GM18867 (cell line): ENCODE results near the gene SIN3B.

Experiments used
- ATAC-seq: cut with Tn5 transposase; IDR thresholded peaks from one replicate; pipeline ENCODE4 v1.9.1; 2021; ENCODE audit warnings: mild to moderate bottlenecking, moderate library complexity; ENCODE audit not compliant: unreplicated experiment

Gene SIN3B

DNA sequence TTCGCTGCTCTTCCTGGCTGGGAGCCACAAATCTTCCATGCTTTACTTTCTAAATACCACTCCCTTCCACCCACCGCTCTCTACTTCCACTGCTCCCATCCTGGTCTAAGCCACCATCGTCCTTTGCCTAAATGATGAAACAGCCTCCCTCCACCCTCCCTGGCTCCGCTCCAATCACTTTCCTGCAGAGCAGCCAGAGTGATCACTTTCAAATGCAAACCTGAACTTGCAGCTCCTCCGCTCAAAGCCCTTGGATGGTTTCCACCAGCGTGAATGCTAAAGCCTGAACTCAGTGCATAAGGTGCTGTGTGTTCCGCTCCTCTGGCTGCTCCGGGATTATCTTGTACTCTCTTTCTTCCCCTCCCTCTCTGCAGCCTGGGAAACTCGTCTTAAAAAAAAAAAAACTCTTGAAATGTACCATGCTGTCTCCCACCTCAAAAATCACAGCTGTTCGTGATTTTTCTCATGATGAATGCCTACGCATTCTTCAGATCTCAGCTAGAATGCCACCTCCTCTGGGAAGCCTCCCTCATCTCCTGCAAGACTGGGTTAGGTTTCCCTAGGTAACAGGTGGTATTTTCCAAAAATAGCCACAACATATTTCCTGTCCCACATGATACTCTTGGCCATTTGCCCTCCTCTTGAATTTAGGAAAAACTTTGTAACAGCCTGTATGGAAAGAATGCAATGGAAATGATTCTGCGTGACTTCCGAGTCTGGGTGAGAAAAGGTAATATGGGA, 3.7 kb upstream of the SIN3B start:
- ATAC-seq = no peak

DNA sequence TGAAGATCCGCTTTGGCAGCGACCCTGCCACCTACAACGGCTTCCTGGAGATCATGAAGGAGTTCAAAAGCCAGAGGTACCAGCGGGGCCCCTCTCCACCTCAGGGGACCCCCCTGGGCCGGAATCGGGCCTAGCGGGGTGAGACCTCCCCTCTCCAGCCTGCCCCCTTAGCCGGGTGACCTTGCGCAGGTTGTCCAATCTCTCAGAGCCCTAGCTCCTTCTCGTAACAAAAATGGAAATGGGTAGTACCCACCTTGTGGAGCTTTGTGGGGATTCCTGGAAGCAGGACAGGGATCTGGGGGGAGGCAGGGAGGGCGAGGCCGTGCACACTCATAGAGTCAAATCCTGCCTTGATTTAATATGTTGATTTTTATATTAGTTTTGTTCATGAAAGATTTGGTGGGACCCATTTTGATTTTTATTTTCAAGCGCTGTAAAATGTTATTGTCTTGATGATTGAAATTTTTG, 658 bp downstream of the SIN3B start:
- ATAC-seq = no peak

DNA sequence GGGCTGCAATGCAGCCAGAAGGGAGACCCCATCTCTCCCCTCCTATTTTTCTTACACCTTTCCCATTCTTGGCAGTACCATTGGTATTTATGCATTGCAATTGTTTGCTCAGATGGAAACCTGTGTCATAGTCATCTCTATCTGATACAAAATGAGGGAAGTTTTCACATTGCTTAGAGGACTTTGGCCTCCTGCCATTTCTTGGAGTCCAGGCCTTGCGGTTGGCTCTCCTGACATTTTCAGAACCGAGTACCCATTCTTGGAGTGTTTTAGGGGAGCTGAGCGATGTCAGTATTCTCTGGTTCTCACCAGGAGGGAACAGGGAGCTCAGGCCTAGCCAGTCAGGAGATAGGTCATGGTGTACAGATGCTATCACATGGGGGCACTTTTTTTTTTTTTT, 1.5 kb downstream of the SIN3B start:
- ATAC-seq = no peak

DNA sequence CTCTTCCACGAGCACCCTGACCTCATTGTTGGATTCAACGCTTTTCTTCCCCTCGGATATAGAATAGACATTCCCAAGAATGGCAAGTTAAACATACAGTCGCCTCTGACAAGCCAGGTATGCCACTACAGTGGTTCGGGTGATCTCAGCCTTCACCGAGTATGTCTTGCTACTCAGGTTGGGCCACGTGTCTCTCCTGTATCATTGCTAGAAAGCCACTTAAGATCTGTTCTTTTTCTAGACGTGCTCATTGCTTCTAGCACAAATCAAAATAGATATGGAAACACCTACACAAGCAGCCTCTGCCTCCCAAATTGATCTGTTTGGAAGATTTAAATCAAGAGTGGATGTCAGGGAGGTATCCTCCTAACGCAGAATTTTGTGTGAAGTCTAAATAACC, 2.3 kb downstream of the SIN3B start:
- no peak for ATAC-seq

DNA sequence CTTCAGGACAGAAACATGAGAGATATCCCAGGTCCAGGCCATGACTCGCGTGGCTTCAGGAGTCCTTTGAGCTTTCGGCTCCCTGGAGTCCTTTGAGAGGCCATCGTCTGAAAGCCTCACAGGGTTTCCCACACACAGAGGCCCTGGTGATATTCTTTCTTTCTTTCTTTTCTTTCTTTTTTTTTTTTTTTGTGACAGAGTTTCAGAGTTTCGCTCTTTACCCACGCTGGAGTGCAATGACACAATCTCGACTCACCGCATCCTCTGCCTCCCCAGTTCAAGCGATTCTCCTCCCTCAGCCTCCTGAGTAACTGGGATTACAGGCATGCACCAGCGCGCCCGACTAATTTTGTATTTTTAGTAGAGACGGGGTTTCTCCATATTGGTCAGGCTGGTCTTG, 5.5 kb downstream of the SIN3B start:
- no peak for ATAC-seq

DNA sequence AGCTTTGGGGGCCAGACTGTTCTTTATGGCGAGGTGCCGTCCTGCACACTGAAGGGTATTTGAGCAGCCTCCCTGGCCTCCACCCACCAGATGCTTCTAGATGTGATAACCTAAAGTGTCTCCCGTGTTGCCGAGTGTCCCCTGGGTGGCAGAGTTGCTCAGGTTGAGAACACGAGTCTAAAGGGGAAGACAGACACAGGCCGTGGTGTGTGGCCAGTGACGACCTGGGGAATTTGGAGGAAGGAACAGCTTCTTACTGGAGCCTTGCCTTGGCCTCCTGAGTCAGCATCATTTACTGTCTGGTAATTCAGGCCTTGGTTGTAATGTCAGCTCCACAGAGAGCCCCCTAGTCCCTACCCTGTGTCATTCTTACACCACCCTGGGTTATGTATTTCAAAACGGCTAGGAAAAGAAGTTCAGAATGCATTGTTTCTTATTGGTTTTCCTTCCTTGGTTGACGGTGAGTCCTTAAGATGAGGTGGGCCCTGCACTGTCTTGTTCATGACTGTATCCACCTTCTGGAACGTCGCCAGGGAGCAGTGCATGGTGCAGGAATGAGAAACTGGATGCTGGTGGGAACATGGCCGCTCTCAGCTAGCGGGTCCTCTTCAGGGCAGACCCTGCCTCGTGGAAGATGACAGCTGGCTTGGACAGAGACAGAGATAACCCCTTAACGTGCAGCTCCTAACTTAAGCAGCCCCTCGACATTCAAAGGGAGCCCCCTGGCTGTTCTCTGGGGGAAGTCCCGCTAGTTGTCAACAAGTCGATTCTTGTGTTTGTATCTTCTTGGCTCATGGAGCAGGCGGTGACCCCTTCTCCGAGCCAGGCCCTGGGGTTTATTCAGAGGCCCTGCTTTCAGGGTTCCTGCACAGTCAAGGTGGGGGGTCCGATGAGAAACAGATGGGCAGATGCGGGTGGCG, 7.2 kb downstream of the SIN3B start:
- ATAC-seq = no peak

DNA sequence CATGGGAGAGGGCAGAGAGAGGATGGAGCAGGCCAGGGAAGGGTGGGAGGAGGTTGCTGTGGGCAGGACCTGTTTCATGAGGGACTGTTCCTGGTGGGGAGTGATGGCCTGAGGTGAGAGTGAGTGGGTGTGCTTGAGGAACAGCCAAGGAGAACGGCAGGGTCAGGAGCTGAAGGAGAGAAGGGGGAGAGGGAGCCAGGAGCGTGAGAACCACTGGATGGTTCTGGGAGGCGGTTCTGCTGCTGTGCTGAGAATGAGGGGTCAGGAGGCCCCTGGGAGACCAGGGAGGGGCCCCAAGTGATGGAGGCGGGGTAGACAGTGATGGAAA, 7.8 kb downstream of the SIN3B start:
- ATAC-seq = no peak

DNA sequence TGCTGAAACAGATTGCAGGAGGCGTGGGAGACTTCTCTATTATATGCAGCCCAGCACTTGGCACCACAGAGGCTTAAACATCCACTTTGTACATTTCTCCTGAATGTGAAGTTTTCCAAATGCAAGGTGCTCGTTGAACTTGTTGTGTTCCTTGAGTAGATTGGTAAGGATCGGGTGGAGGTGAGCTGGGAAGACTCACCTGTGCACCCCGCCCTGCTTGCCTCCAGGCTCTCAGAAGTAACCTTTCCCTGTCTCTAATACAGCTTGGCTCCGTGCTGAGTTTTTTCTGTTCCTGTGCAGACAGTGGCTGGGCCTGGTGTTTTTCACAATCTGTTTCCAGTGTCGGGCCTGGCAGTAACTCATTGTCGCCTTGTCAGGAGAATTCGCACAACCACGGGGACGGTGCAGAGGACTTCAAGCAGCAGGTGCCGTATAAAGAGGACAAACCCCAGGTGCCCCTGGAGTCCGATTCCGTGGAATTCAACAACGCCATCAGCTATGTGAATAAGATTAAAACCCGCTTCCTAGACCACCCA, 12.3 kb downstream of the SIN3B start:
- no peak for ATAC-seq

DNA sequence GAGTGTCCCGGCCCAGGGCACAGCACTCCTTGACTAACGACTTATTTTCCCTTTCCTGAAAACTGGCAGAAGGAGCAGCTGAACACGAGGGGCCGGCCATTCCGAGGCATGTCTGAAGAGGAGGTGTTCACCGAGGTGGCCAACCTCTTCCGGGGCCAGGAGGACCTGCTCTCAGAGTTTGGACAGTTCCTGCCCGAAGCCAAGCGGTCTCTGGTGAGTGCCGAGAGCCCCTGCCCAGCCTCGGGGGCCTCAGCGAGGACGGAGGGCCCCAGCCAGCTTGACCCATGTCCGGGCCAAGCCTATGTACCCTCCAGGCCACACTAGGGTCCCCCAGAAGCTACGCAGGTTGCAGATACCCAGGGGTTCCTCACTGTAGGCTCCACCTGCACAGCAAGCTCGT, 17.7 kb downstream of the SIN3B start:
- no peak for ATAC-seq

DNA sequence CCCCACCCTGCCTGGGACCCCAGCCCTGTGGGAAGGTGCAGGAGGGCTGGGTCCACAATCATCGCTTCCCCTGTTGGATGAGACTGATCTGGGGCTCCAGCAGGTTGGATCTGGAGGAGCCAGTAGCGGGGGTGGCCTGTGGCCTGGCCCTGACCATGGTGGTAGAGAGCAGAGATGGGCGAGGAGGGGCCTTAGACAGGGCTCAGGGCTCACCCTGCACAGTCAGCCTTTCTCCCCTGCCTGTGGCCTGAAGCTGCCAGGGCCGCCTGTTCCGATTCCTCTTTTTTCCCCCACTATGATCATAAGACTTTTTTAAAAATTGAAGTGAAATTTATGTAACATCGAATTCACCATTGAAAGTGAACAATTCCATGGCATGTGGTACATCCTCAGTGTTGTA, 18.2 kb downstream of the SIN3B start:
- no peak for ATAC-seq

DNA sequence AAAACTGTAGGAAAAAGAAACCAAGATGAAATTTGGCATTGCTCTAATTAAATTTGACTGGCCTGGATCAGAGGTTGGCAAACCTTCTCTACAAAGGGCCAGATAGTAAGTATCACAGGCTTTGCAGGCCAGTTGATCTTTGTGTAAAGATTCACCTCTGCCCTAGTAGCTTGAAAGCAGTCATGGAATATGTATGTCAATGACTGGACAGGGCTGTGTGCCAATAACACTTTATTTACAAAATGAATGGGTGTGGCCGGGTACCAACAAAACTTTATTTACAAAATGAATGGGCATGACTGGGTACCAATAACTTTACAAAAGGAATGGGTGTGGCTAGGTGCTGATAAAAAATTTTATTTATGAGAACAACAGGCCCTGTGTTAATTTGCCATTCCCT, 20.0 kb downstream of the SIN3B start:
- no peak for ATAC-seq

DNA sequence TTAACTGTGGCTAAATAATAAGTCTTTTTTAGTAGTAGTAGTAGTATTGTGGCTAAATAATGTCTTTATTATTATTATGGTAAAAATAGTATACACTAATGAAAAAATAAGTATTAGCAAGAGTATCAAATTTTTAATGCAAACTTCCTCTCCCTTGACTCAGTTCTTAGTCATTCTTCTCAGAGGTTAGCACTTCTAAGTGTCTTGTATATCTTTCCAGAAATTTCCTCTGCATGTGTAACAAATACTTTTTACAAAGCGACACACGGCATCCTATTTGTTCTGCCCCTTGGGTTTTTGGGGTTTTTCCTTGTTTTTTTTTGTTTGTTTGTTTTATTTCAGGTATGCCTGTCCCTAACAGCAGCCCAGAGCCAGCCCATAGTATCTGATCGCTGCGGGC, 20.9 kb downstream of the SIN3B start:
- ATAC-seq = no peak

DNA sequence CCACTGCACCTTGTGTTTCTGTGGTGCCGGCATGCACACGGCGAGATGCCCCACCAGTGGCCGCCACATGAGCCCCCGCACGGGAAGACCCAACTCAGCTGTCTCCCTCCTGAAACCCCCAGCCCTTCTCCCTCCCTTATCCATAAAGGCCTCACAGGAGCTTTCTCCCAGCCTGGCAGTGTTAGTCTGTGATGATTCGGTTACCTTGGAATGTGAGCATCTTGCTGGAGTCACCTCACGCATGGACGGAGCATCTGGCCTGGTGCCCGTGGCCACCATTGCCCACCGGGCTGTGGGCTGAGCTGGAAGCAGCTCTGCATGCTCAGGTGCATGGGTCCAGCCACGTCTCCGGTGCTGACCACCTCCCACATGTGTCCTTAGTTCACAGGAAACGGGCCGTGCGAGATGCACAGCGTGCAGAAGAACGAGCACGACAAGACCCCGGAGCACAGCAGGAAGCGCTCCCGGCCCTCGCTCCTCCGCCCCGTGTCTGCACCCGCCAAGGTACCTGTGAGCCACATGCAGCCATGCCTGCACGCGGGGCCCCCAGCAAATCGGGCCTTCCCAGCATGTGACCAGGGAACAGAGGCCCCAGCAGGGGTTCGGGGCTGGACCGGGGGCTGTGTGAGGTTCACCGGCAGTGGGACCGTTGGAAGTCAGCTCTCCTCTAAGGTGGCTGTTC, 22.0 kb downstream of the SIN3B start:
- no peak for ATAC-seq

DNA sequence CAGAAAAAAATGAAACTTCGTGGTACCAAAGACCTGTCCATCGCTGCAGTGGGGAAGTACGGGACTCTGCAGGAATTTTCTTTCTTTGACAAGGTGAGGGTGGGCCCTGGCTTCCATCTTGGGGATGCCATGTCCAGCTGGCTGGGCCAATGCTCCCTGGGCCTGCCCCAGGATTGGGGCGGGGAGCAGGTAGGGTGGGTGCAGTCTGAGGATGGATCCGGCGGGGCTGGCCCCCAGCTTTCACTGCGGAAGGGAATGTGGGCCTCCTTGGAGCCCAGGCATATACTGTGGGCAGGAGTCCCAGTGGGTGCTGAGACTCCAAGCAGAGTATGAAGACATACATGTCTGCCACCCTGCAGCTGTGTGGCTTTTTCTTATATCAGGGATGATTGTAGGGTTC, 23.9 kb downstream of the SIN3B start:
- no peak for ATAC-seq

DNA sequence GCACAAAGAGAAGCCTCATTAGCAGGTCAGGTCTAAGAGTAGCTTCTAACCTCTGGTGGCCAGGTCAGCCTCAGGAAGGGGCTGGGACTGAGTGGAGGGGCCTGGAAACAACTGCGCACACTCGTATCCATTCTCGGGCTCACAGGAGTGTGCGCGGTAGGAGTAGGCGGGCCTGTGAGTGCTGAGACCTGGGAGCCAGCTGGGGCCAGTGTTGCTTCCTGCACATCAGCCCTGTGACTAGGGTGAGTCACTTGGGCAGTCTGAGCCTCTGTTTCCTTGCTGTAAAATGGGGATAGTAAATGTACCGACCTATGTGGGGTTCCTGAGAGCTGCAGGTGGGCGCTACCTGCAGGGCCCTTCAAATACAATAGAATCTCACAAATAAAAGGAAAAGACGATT, 26.9 kb downstream of the SIN3B start:
- ATAC-seq = no peak

DNA sequence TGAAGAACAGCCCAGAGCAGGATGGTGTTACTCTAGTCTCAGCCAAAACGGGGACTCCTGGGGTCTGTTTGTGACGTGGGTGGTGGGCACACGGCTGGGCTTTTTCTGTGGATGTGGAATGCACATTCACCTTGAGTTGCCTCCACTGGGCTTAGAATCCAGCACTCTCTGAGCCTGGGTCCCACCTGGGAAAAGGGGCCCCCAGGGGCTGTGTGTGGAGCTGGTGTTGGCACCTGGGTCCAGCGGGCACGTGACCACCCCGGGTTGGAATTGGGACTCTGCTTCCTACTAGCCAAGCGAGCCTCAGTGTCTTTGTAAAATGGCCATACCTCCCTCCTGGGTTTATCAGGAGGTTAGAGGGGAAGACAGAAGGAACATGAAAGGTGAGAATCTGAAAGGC, 30.4 kb downstream of the SIN3B start:
- no peak for ATAC-seq

DNA sequence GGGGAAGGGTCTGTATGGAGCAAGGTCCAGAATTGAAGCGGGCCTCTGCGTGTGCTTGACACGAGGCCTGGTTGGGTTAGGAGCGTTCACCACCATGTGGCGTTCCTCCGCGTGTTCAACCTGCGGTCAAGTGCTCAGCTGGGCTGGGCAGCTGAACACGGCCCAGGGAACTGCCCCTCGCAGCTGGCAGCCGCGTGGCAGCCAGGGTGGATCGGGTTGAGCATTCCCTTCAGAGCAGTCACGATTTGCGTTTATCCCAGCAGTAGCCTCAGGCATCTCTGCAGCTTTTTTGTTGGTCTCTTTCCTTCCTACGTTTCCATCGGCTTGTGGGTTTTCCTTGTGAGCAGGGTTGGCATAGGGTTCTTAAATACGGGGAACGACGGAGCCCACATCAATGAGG, 30.9 kb downstream of the SIN3B start:
- no peak for ATAC-seq

DNA sequence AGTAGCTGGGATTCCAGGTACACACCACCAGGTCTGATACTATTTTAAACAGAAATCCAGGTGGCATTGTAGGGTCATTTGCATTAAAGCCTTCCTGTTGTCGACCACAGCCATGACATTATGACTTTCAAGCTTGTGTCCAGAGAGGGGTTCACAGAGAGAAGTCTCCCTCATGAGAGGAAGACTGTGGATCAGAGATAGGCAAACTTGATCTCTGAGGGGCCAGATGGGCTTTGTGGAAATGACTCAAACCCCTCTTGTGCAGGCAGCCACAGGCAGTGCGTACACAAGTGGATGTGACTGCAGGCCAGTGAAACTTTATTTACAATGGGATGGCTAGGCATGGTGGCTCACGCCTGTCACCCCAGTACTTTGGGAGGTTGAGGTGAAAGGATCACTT, 31.8 kb downstream of the SIN3B start:
- no peak for ATAC-seq

DNA sequence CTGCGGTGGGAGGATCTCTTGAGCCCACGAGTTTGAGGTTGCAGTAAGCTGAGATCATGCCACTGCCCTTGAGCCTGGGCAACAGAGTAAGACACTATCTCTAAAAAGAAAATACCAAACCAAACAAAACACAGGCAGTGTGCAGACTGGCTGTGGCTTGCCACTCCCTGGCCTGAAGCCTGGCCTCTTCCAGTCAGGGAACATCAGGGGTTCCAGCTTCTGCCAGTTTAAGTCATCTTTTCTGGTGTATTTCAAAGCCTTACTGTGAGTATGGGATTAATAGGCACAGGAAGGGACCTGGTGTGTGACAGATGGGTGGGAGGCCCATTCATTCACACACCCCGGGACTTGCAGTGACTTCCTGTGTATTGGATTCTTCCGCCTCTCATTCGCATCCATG, 32.6 kb downstream of the SIN3B start:
- no peak for ATAC-seq

DNA sequence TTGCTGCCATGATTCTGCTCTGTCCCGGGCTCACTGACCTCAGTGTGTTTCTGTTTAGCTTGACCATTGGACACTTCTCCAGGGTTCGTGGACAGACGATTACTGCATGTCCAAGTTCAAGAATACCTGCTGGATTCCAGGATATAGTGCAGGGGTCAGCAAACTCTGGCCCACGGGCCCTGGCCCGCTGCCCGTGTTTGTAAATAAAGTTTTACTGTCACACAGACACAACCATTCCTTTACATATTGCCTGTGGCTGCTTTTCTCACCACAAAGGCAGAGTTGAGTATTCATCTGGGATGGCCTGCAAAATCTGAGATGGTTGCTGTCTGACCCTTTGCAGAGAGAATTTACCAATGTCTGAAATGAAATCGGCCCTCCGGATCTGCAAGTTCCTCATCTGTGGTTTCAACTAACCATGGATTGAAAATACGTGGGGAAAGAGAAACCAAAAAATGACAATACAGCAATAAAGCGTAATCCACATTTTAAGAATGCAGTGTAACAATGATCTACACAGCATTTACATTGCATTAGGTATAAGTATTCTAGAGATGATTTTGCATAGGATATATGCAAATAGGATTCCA, 33.7 kb downstream of the SIN3B start:
- ATAC-seq = no peak

DNA sequence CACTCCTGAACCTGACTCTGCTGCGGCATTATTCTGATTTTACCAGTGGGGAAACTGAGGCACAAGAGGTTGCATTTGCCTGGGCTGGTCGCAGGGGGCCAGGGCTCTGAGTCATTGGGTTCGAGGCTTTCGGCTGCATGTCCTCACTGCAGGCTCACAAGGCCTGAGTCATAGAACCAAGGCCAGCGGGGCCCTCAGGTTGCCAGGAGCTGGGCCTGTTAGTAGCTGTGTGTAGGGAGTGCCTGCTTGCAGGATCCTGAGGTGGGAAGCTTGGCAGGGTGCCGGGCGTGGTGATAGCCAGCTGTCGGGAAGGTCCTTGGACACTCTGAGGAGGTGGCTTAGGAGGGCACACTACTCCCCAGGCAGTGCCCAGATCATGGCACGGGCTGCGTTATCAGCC, 38.0 kb downstream of the SIN3B start:
- no peak for ATAC-seq
